ENCODE data around the gene GJB3.

- no peak for TF ChIP-seq ELF4 (IDR thresholded peaks at IDR 0.05)
- TF ChIP-seq TARDBP (IDR thresholded peaks at IDR 0.05), result no peak
- TF ChIP-seq FOXA1 (IDR thresholded peaks at IDR 0.05), result no peak
- TF ChIP-seq SP1 (IDR thresholded peaks at IDR 0.05), result no peak
- TF ChIP-seq HDGF (IDR thresholded peaks at IDR 0.05; ENCODE audit: borderline replicate concordance), result no peak
- no peak for TF ChIP-seq FOXM1 (IDR thresholded peaks at IDR 0.05; ENCODE audit: borderline replicate concordance)
- no peak for TF ChIP-seq ARNT (IDR thresholded peaks at IDR 0.05)
- TF ChIP-seq LEF1 (IDR thresholded peaks at IDR 0.05; ENCODE audit: borderline replicate concordance), result no peak
- TF ChIP-seq SUZ12 (IDR thresholded peaks at IDR 0.05), result no peak
- TF ChIP-seq L3MBTL2 (conservative IDR thresholded peaks at IDR 0.05), result no peak
- TF ChIP-seq NFRKB (IDR thresholded peaks at IDR 0.05), result no peak
- TF ChIP-seq ZNF384 (IDR thresholded peaks at IDR 0.05), result no peak
- TF ChIP-seq BHLHE40 (IDR thresholded peaks at IDR 0.05; ENCODE audit: borderline replicate concordance), result no peak
- TF ChIP-seq CTBP1 (IDR thresholded peaks at IDR 0.05; ENCODE audit: borderline replicate concordance), result no peak
These were observed 46.4 kb downstream of the GJB3 start for GRCh38 chr1:34827341-34827941.

All from HEK293T (cell line).